K562 (cell line): ENCODE measurements around the gene GABRB1. TPM values are rescaled to one million over a fixed set of nuclear protein-coding genes. Genes with fewer than 3 reads are reported as not detected.

Experiments
- ATAC-seq: fragments of 200-7000 bp; cut with Tn5 transposase; 3 replicates; pipeline ENCODE4 v1.9.1; 2020; ENCODE audit warnings: moderate library complexity
- BruUV-seq: library from RNA; stranded (reverse); fragments of 400-500 nt; replicated peaks from 2 replicates; lab custom pipeline; 2021; lab: Mats Ljungman, UMichigan
- CTCF ChIA-PET: fragments of 300-600 bp; formaldehyde crosslinking; extraction: SDS; loops from one replicate; lab custom pipeline; 2021; ENCODE audit warnings: low intra/inter-chr PET ratio; lab: Yijun Ruan, JAX
- POLR2A ChIA-PET: fragments of 300-600, 350-650 bp; sonication (Branson Sonifier 250); formaldehyde crosslinking; extraction: SDS; loops from one replicate; lab custom pipeline; 2021; ENCODE audit warnings: antibody characterized with exemption, inconsistent platforms; lab: Yijun Ruan, JAX
- DNase-seq, 4 experiments: peaks; one replicate each; pipeline versions ENCODE4 v3.0.0 to v3.0.0-alpha.2; 2011 to 2018; ENCODE audit warnings: low spot score in 3 of 4, mixed read lengths in 3 of 4; ENCODE audit errors: extremely low read depth in 1 of 4
- FAIRE-seq: peaks from 2 replicates; lab custom pipeline; 2011; peaks lifted over from hg19 to GRCh38; lab: Jason Lieb, UNC
- H2AFZ ChIP-seq: 2 replicates; pipeline ENCODE4 v1.6.0; 2011; ENCODE audit warnings: low read depth, low read length, control low read depth, inconsistent platforms
- H3K27ac ChIP-seq: fragments of 200-600 bp; 3 replicates; pipeline ENCODE4 v1.8.0; 2011; ENCODE audit warnings: low read depth, mild to moderate bottlenecking, control low read depth, inconsistent platforms, low read length, moderate library complexity, mixed read lengths; ENCODE audit errors: extremely low read depth
- H3K27me3 ChIP-seq, 2 experiments: fragments of 300-600 bp in 1 of 2; 2 replicates in 1 of 2; 3 replicates in 1 of 2; pipeline versions ENCODE4 v1.6.0 to v1.8.0; 2011; ENCODE audit warnings: inconsistent platforms in 2 of 2, low read length in 2 of 2, mild to moderate bottlenecking in 1 of 2, mixed read lengths in 1 of 2, moderate library complexity in 1 of 2; ENCODE audit not compliant: control insufficient read depth in 2 of 2, insufficient read depth in 2 of 2
- H3K36me3 ChIP-seq: fragments of 300-600 bp; 3 replicates; pipeline ENCODE4 v1.8.0; 2011; ENCODE audit warnings: mild to moderate bottlenecking, low read length, inconsistent platforms; ENCODE audit not compliant: control insufficient read depth, insufficient read depth
- H3K4me1 ChIP-seq, 2 experiments: fragments of 200-600 bp in 1 of 2; replicated peaks in 1 of 2; 2 replicates in 1 of 2; 3 replicates in 1 of 2; pipeline versions ENCODE4 v1.5.1 to v1.8.0; 2011; ENCODE audit warnings: inconsistent platforms in 2 of 2, low read length in 2 of 2, mild to moderate bottlenecking in 1 of 2, mixed read lengths in 1 of 2, moderate library complexity in 1 of 2; ENCODE audit not compliant: control insufficient read depth in 2 of 2, insufficient read depth in 2 of 2
- H3K4me2 ChIP-seq: 2 replicates; pipeline ENCODE4 v1.6.1; 2011; ENCODE audit warnings: low read length, control low read depth, inconsistent platforms, mixed read lengths; ENCODE audit not compliant: insufficient read depth
- H3K4me3 ChIP-seq: fragments of 200-600 bp; sonication (generic), shearing (Covaris generic); 2 replicates; pipeline ENCODE4 v1.5.1; 2016; ENCODE audit warnings: control low read depth, inconsistent platforms
- H3K79me2 ChIP-seq: fragments of 200-600 bp; 3 replicates; pipeline ENCODE4 v1.8.0; 2011; ENCODE audit warnings: low read length, inconsistent platforms; ENCODE audit not compliant: control insufficient read depth, insufficient read depth
- H3K9ac ChIP-seq, 2 experiments: 2 replicates each; pipeline versions ENCODE4 v1.6.0 to v1.6.1; 2011; ENCODE audit warnings: low read depth in 2 of 2, low read length in 2 of 2, control low read depth in 1 of 2, inconsistent platforms in 1 of 2, mild to moderate bottlenecking in 1 of 2, mixed read lengths in 1 of 2; ENCODE audit not compliant: insufficient read depth in 1 of 2
- H3K9me1 ChIP-seq: one replicate; pipeline ENCODE4 v1.6.0; 2011; ENCODE audit warnings: inconsistent platforms, mild to moderate bottlenecking, low read length, moderate library complexity; ENCODE audit not compliant: control insufficient read depth, insufficient read depth
- H3K9me3 ChIP-seq: replicated peaks from 2 replicates; pipeline ENCODE4 v1.5.1; 2011; ENCODE audit warnings: low read depth, low read length, inconsistent platforms; ENCODE audit not compliant: control insufficient read depth, insufficient read depth
- H4K20me1 ChIP-seq: replicated peaks from 2 replicates; pipeline ENCODE4 v1.6.1; 2011; ENCODE audit warnings: low read length, inconsistent platforms, mixed read lengths; ENCODE audit not compliant: control insufficient read depth, insufficient read depth
- ASH1L ChIP-seq: fragments of 450-650 bp; IDR thresholded peaks from 2 replicates; pipeline ENCODE4 v1.6.1; 2018; ENCODE audit warnings: borderline replicate concordance, mild to moderate bottlenecking, low read depth; ENCODE audit not compliant: partially characterized antibody
- CAMTA2 ChIP-seq: fragments of 250-450 bp; sonication (Bioruptor Pico); conservative IDR thresholded peaks from 2 replicates; pipeline ENCODE4 v1.5.1; 2022
- CBX5 ChIP-seq: IDR thresholded peaks from 2 replicates; pipeline ENCODE4 v1.6.1; 2014; ENCODE audit warnings: low read depth, borderline replicate concordance
- CBX8 ChIP-seq: fragments of 200-600 bp; sonication (generic); IDR thresholded peaks from 2 replicates; pipeline ENCODE4 v1.6.1; 2012; ENCODE audit warnings: borderline replicate concordance, mixed run types, low read depth, mild to moderate bottlenecking, moderate library complexity, mixed read lengths, low read length, control low read depth, inconsistent platforms; ENCODE audit not compliant: poor library complexity, severe bottlenecking; ENCODE audit errors: extremely low read depth
- JUNB ChIP-seq: fragments of 450-650 bp; formaldehyde crosslinking; conservative IDR thresholded peaks from 2 replicates; pipeline ENCODE4 v1.4.0; 2020; ENCODE audit warnings: mild to moderate bottlenecking
- JUND ChIP-seq, 2 experiments: IDR thresholded peaks; 2 replicates in 1 of 2; 3 replicates in 1 of 2; pipeline ENCODE4 v1.6.1; 2011; ENCODE audit warnings: borderline replicate concordance in 2 of 2, low read depth in 2 of 2, low read length in 2 of 2, improper control_type of control experiment in 1 of 2, missing biosample characterization in 1 of 2, missing genetic modification characterization in 1 of 2, missing genetic modification reagents in 1 of 2
- NFE2L1 ChIP-seq: fragments of 450-650 bp; IDR thresholded peaks from 2 replicates; pipeline ENCODE4 v1.6.1; 2016; ENCODE audit warnings: missing genetic modification characterization, low read depth, mild to moderate bottlenecking, missing compliant biosample characterization, moderate library complexity, borderline replicate concordance
- RFX1 ChIP-seq: fragments of 450-650 bp; IDR thresholded peaks from 2 replicates; pipeline ENCODE4 v1.6.1; 2016; ENCODE audit warnings: mild to moderate bottlenecking, moderate library complexity
- ZBTB8A ChIP-seq: fragments of 450-650 bp; IDR thresholded peaks from 2 replicates; pipeline ENCODE4 v1.6.1; 2018; ENCODE audit warnings: mild to moderate bottlenecking, moderate library complexity; ENCODE audit not compliant: partially characterized antibody
- ZKSCAN3 ChIP-seq: fragments of 250-450 bp; sonication (Bioruptor Pico); IDR thresholded peaks from 2 replicates; pipeline ENCODE4 v1.4.0; 2020
- ZNF124 ChIP-seq: sonication (generic); formaldehyde crosslinking; IDR thresholded peaks from 2 replicates; pipeline ENCODE4 v1.8.1; 2022; ENCODE audit warnings: missing genetic modification reagents
- ZNF133 ChIP-seq: fragments of 250-450 bp; sonication (Bioruptor Pico); IDR thresholded peaks from 2 replicates; pipeline ENCODE4 v1.4.0; 2020; ENCODE audit warnings: mild to moderate bottlenecking
- ZNF561 ChIP-seq: fragments of 450-650 bp; formaldehyde crosslinking; conservative IDR thresholded peaks from 2 replicates; pipeline ENCODE4 v1.4.0; 2020; ENCODE audit warnings: mild to moderate bottlenecking, moderate library complexity
- WGBS: fragments of 100-300 bp; shearing (Covaris generic); methylation state at CpG from one replicate; pipeline ENCODE4 v1.1.6; 2016; ENCODE audit warnings: low coverage, mixed read lengths; ENCODE audit not compliant: insufficient coverage; ENCODE audit errors: missing lambda C conversion rate; 5-methylcytosine and 5-hydroxymethylcytosine counted together
- in situ Hi-C: fragments of 300-500 bp; cut with MboI; formaldehyde crosslinking; loops from 4 replicates; pipeline ENCODE4 v1.15.0; 2018; ENCODE audit warnings: inconsistent platforms, mixed read lengths
- intact Hi-C: fragments of 100-400 bp; cut with micrococcal nuclease; formaldehyde crosslinking; loops from 2 replicates; pipeline ENCODE4 v1.14.2; 2022
- polyA plus RNA-seq, 8 experiments: library from polyadenylated mRNA; depleted of rRNA in 4 of 8; stranded (reverse) in 5 of 8; unstranded in 3 of 8; fragments of >200 nt; fragmentation: Nextera tagmentation in 2 of 8; fragmentation: Illumina TruSeq in 1 of 8; extraction: Ambion mirVana in 2 of 8; extraction: Trizol in 1 of 8; gene quantifications; 2 replicates each; pipeline versions ENCODE4 v1.2.1 to v1.2.3, GENCODE V29; 2011 to 2014; ENCODE audit warnings: inconsistent platforms in 1 of 8, missing spikeins in 1 of 8
- total RNA-seq, 7 experiments: library from RNA; depleted of rRNA in 6 of 7; stranded (reverse); fragments of >200 nt in 6 of 7; fragmentation: Illumina TruSeq in 2 of 7; extraction: Trizol in 2 of 7; gene quantifications; 2 replicates each; pipeline versions ENCODE4 v1.2.1 to v1.2.3, GENCODE V29; 2011 to 2021; ENCODE audit warnings: low replicate concordance in 1 of 7
- TF ChIP-seq, protein P1 (sequence below), 2 experiments: fragments of 450-650 bp in 1 of 2; sonication (generic) in 1 of 2; formaldehyde crosslinking in 1 of 2; IDR thresholded peaks in 1 of 2; conservative IDR thresholded peaks in 1 of 2; 2 replicates each; pipeline versions ENCODE4 v1.6.1 to v1.8.1; 2016 to 2023; ENCODE audit warnings: mild to moderate bottlenecking in 2 of 2, moderate library complexity in 2 of 2, inconsistent platforms in 1 of 2, missing genetic modification reagents in 1 of 2

Gene GABRB1
- total and polyA plus RNA-seq, 9 of the 15 experiments (the other 6 are each of a cell fraction or from before 2014, with no cell fraction given): not detected

DNA sequence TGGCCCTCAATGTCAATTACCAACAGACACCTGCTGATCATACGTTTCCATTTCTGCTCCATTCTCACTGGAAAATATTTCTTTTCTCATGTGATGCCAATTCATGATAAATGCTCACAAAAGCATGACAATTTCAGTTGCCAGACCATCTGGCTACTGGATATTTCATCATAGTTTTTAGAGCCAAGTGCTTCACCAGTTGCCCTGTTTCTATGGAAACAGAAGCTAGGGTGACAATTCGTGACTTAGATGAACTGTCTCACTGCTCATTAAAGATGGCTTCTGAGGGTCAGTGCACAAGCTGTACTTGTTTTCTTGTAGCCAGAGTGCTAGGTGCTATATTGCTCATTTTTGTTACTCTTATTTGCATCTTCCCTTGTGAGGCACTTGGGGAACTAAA lies 247.3 kb downstream of the GABRB1 start:
- Histone ChIP-seq H3K4me1 (no peaks in the 10 kb centered on the region), H3K4me2 (no peak overlapping the region), H3K9me3 (no peaks in the 10 kb centered on the region), H3K9ac (no peak overlapping the region), H3K79me2 (no peaks in the 10 kb centered on the region), H3K27ac (no peak overlapping the region), H2AFZ (no peak overlapping the region), H3K27me3 (no peaks in the 10 kb centered on the region), H4K20me1 (no peaks in the 10 kb centered on the region), H3K9me1 (no peaks in the 10 kb centered on the region), H3K4me3 (no peak overlapping the region), H3K36me3 (no peaks in the 10 kb centered on the region)
- 0 out of 2 replicates have a peak, but pooled peaks have one; percentile 9 for TF ChIP-seq RFX1
- TF ChIP-seq ZNF133 (CRISPR knock-in tag): no peak
- FAIRE-seq (no peak), ATAC-seq (no peak), DNase-seq (no peak)
- 2% methylated on average over 2 of the region's 2 CpGs for WGBS
- intact Hi-C loops: no loop called here
- CTCF ChIA-PET: no interaction called here
- no TSS peak for BruUV-seq
- in situ Hi-C loops: no loop called here
- POLR2A ChIA-PET: no interaction called here

DNA sequence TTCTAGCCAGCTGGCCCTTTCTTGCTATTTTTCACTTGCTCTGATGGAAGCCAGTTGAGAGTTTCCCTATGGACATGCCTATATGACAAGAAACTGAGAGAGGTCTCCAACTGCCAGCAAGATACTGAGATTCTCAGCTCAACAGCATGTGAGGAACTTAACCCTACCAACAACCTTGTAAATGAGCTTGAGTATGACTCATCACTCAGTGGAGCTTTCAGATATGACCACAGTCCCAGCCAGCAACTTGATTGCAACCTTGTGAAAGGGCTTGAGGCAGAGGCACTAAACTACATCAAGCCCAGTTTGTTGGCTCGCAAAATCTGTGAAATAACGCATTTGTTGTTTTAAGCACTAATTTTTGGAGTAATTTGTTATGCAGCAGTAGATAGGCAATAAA lies 256.4 kb downstream of the GABRB1 start:
- Histone ChIP-seq H3K9me1 (no peaks in the 10 kb centered on the region), H3K4me2 (no peak overlapping the region), H3K4me1 (no peaks in the 10 kb centered on the region), H3K9me3 (no peaks in the 10 kb centered on the region), H3K4me3 (no peak overlapping the region), H3K27me3 (no peaks in the 10 kb centered on the region), H4K20me1 (no peaks in the 10 kb centered on the region), H3K27ac (no peak overlapping the region), H2AFZ (no peak overlapping the region), H3K9ac (no peak overlapping the region), H3K36me3 (no peaks in the 10 kb centered on the region), H3K79me2 (no peaks in the 10 kb centered on the region)
- POLR2A ChIA-PET: no interaction called here
- in situ Hi-C loops (no loop called here), intact Hi-C loops (no loop called here)
- 9% methylated on average over 2 of the region's 2 CpGs for WGBS
- DNase-seq (peak in 1 of 4 experiments; percentile 1), ATAC-seq (no peak), FAIRE-seq (no peak)
- no TSS peak for BruUV-seq
- CTCF ChIA-PET: no interaction called here
- TF ChIP-seq NFE2L1 (tag): no peak
- no peak for TF ChIP-seq JUND (IDR thresholded peaks at IDR 0.05; ENCODE audit: borderline replicate concordance, low read depth, low read length)
- TF ChIP-seq JUND (tag; IDR thresholded peaks at IDR 0.05; ENCODE audit: borderline replicate concordance, low read depth, low read length): peak; percentile 61; the same call in 1 of the 3 replicates
- no peak for TF ChIP-seq CBX5
- TF ChIP-seq ZBTB8A: no peak
- TF ChIP-seq CBX8: no peak
- 0 out of 2 replicates have a peak, but pooled peaks have one; percentile 49 for TF ChIP-seq JUNB (CRISPR knock-in tag)
- TF ChIP-seq, protein P1, sequence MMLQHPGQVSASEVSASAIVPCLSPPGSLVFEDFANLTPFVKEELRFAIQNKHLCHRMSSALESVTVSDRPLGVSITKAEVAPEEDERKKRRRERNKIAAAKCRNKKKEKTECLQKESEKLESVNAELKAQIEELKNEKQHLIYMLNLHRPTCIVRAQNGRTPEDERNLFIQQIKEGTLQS (IDR thresholded peaks at IDR 0.05): 0 out of 2 replicates have a peak, but pooled peaks have one; percentile 32
- TF ChIP-seq, protein P1 (CRISPR knock-in tag; conservative IDR thresholded peaks at IDR 0.05): no peak
- TF ChIP-seq ZNF561 (CRISPR knock-in tag): no peak
- TF ChIP-seq ZNF124 (CRISPR knock-in tag): no peak
- no peak for TF ChIP-seq ZKSCAN3 (CRISPR knock-in tag)
- no peak for TF ChIP-seq CAMTA2 (CRISPR knock-in tag)
- no peak for TF ChIP-seq ASH1L
